ENCODE data around the gene SCAF1. TPM values are rescaled to one million over a fixed set of nuclear protein-coding genes. Genes with fewer than 3 reads are reported as not detected.
A peak's percentile ranks its signal among the peaks of the same experiment; 100 is the strongest.

The SCAF1 gene
- total RNA-seq = 59.4 TPM
- long read RNA-seq, full-length matches to known transcripts = 1 of 65 reads
- long read RNA-seq, partial matches to known transcripts = 58 of 65 reads
- long read RNA-seq, other reads (novel, unspliced or antisense) = 6 of 65 reads

- peaks cover 19% of the 10 kb centered on the region for H3K36me3 ChIP-seq
- H3K27ac ChIP-seq = peak within 1 kb of the TSS; percentile 99
- H3K4me1 ChIP-seq = peaks cover 46% of the 10 kb centered on the region
- no peak for TF ChIP-seq CTCF (IDR thresholded peaks at IDR 0.05)
- peak within 1 kb of the TSS; percentile 94 for H3K4me3 ChIP-seq
- ATAC-seq = peak; percentile 84 to 92
- DNase-seq = peak; percentile 100
- intact Hi-C loops (cut with DNase I) = no loop called here
- H3K27me3 ChIP-seq (ENCODE audit: low read depth) = no peaks in the 10 kb centered on the region
- no peaks in the 10 kb centered on the region for H3K9me3 ChIP-seq
Measured at GRCh38 chr19:49641688-49642491, at the start of gene SCAF1. TSS of gene SCAF1 (plus strand) at chr19:49642209. CDS start at chr19:49645027, 2,818 bp downstream.

- ATAC-seq (no peak), DNase-seq (no peak)
- Histone ChIP-seq H3K36me3 (peaks cover 37% of the 10 kb centered on the region), H3K27ac (peak overlapping the region; percentile 89), H3K4me3 (peak overlapping the region; percentile 72), H3K4me1 (peaks cover 19% of the 10 kb centered on the region), H3K9me3 (no peaks in the 10 kb centered on the region), H3K27me3 (ENCODE audit: low read depth) (no peaks in the 10 kb centered on the region)
- TF ChIP-seq CTCF (IDR thresholded peaks at IDR 0.05) = no peak
- intact Hi-C loops (cut with DNase I) = no loop called here
Measured at GRCh38 chr19:49592486-49593232, 49.4 kb upstream of the SCAF1 start.

GRCh38 chr19:49593233-49594113, 48.5 kb upstream of the SCAF1 start:
- Histone ChIP-seq H3K27me3 (ENCODE audit: low read depth) (no peaks in the 10 kb centered on the region), H3K4me1 (peaks cover 19% of the 10 kb centered on the region), H3K4me3 (peak overlapping the region; percentile 72), H3K36me3 (peaks cover 46% of the 10 kb centered on the region), H3K27ac (peak overlapping the region; percentile 53), H3K9me3 (no peaks in the 10 kb centered on the region)
- ATAC-seq = peak; percentile 75 to 77
- intact Hi-C loops (cut with DNase I) = no loop called here
- DNase-seq = peak; percentile 94
- no peak for TF ChIP-seq CTCF (IDR thresholded peaks at IDR 0.05)

GRCh38 chr19:49594157-49594992, 47.6 kb upstream of the SCAF1 start:
- DNase-seq (no peak), ATAC-seq (no peak)
- TF ChIP-seq CTCF (IDR thresholded peaks at IDR 0.05) = no peak
- H3K36me3 ChIP-seq = peaks cover 55% of the 10 kb centered on the region
- peak overlapping the region; percentile 46 for H3K27ac ChIP-seq
- H3K4me1 ChIP-seq = peaks cover 19% of the 10 kb centered on the region
- H3K4me3 ChIP-seq = no peak overlapping the region
- no peaks in the 10 kb centered on the region for H3K9me3 ChIP-seq
- intact Hi-C loops (cut with DNase I) = no loop called here
- H3K27me3 ChIP-seq (ENCODE audit: low read depth) = no peaks in the 10 kb centered on the region
